Islet of Langerhans (tissue), 1 donor: ENCODE results near the gene CCDC9B.

Source experiments
- FAIRE-seq: peaks from one replicate; lab custom pipeline; 2011; peaks lifted over from hg19 to GRCh38; lab: Jason Lieb, UNC

Gene CCDC9B

GRCh38 chr15:40365624-40366456, 25.1 kb upstream of the CCDC9B start:
- no peak for FAIRE-seq

- no peak for FAIRE-seq
Observed at GRCh38 chr15:40365016-40365415, 24.3 kb upstream of the CCDC9B start.

- FAIRE-seq = no peak
Observed at GRCh38 chr15:40364251-40364650, 23.5 kb upstream of the CCDC9B start.

GRCh38 chr15:40363611-40364010, 22.9 kb upstream of the CCDC9B start:
- no peak for FAIRE-seq

GRCh38 chr15:40361640-40362039, 20.9 kb upstream of the CCDC9B start:
- no peak for FAIRE-seq

- FAIRE-seq = no peak
Observed at GRCh38 chr15:40360015-40360414, 19.3 kb upstream of the CCDC9B start.

GRCh38 chr15:40358471-40359353, 18.0 kb upstream of the CCDC9B start:
- FAIRE-seq = no peak

GRCh38 chr15:40357723-40358470, 17.2 kb upstream of the CCDC9B start, which contains the start of gene DISP2:
Gene DISP2 (plus strand): TSS chr15:40358219. CDS start chr15:40358322, 103 bp downstream.
- no peak for FAIRE-seq

GRCh38 chr15:40357246-40357645, 16.5 kb upstream of the CCDC9B start:
- no peak for FAIRE-seq

- no peak for FAIRE-seq
Observed at GRCh38 chr15:40355976-40356585, 15.3 kb upstream of the CCDC9B start.

- no peak for FAIRE-seq
Observed at GRCh38 chr15:40354408-40355171, 13.9 kb upstream of the CCDC9B start.

- FAIRE-seq = no peak
Observed at GRCh38 chr15:40353697-40354096, 13.0 kb upstream of the CCDC9B start.

GRCh38 chr15:40352281-40352901, 11.7 kb upstream of the CCDC9B start:
- FAIRE-seq = no peak

- no peak for FAIRE-seq
Observed at GRCh38 chr15:40349163-40349562, 8.4 kb upstream of the CCDC9B start.

- FAIRE-seq = no peak
Observed at GRCh38 chr15:40348474-40348870, 7.7 kb upstream of the CCDC9B start.

- FAIRE-seq = no peak
Observed at GRCh38 chr15:40347559-40348473, 7.1 kb upstream of the CCDC9B start.

- no peak for FAIRE-seq
Observed at GRCh38 chr15:40346579-40347558, 6.1 kb upstream of the CCDC9B start.

- no peak for FAIRE-seq
Observed at GRCh38 chr15:40345867-40346578, 5.3 kb upstream of the CCDC9B start.
